Measurements from ENCODE around the gene IQGAP1.
"Not testable (repeated sequence)": the region's sequence is repeated elsewhere in the genome, so short reads cannot be mapped to it uniquely, and the experiment has no call there.

IQGAP1 gene

GRCh38 chr15:90400759-90401314 lies 12.8 kb downstream of the IQGAP1 start:
- Histone ChIP-seq H3K36me3 (ENCODE audit: control insufficient read depth in 1 of 2, insufficient read depth in 2 of 2, low read length in 2 of 2) (peaks cover 0 to 6% of the 10 kb centered on the region in 2 donors), H3K27ac (ENCODE audit: low read length) (peak overlapping the region; percentile 97), H3K9me3 (ENCODE audit: control insufficient read depth in 1 of 2, low read length in 2 of 2) (no peaks in the 10 kb centered on the region), H3K4me1 (ENCODE audit: control insufficient read depth in 1 of 2, insufficient read depth in 2 of 2, low read length in 2 of 2) (peaks cover 33 to 66% of the 10 kb centered on the region in 2 donors), H3K4me3 (ENCODE audit: low read depth in 1 of 2, low read length in 2 of 2) (peak overlapping the region; percentile 36 to 52), H3K27me3 (ENCODE audit: low read depth, low read length) (no peaks in the 10 kb centered on the region)

- peaks cover 33 to 63% of the 10 kb centered on the region in 2 donors for H3K4me1 ChIP-seq (ENCODE audit: control insufficient read depth in 1 of 2, insufficient read depth in 2 of 2, low read length in 2 of 2)
- peak overlapping the region; percentile 97 for H3K27ac ChIP-seq (ENCODE audit: low read length)
Measured at GRCh38 chr15:90401495-90401894, 13.5 kb downstream of the IQGAP1 start.

GRCh38 chr15:90402223-90402622 lies 14.2 kb downstream of the IQGAP1 start:
- peak overlapping the region in 1 of 2 donors; percentile 9 for H3K4me3 ChIP-seq (ENCODE audit: low read depth in 1 of 2, low read length in 2 of 2)
- peaks cover 0 to 6% of the 10 kb centered on the region in 2 donors for H3K36me3 ChIP-seq (ENCODE audit: control insufficient read depth in 1 of 2, insufficient read depth in 2 of 2, low read length in 2 of 2)
- H3K27me3 ChIP-seq (ENCODE audit: low read depth, low read length), result no peaks in the 10 kb centered on the region
- H3K9me3 ChIP-seq (ENCODE audit: control insufficient read depth in 1 of 2, low read length in 2 of 2), result no peaks in the 10 kb centered on the region
- peaks cover 33 to 58% of the 10 kb centered on the region in 2 donors for H3K4me1 ChIP-seq (ENCODE audit: control insufficient read depth in 1 of 2, insufficient read depth in 2 of 2, low read length in 2 of 2)
- H3K27ac ChIP-seq (ENCODE audit: low read length), result peak overlapping the region; percentile 97

More at GRCh38 chr15:90401495-90401894, 13.5 kb downstream of the IQGAP1 start:
- Histone ChIP-seq H3K9me3 (ENCODE audit: control insufficient read depth in 1 of 2, low read length in 2 of 2) (no peaks in the 10 kb centered on the region), H3K36me3 (ENCODE audit: control insufficient read depth in 1 of 2, insufficient read depth in 2 of 2, low read length in 2 of 2) (peaks cover 0 to 6% of the 10 kb centered on the region in 2 donors), H3K4me3 (ENCODE audit: low read depth in 1 of 2, low read length in 2 of 2) (peak overlapping the region; percentile 8 to 36), H3K27me3 (ENCODE audit: low read depth, low read length) (no peaks in the 10 kb centered on the region)

GRCh38 chr15:90402767-90403166 lies 14.7 kb downstream of the IQGAP1 start:
- Histone ChIP-seq H3K27ac (ENCODE audit: low read length) (peak overlapping the region; percentile 97), H3K4me1 (ENCODE audit: control insufficient read depth in 1 of 2, insufficient read depth in 2 of 2, low read length in 2 of 2) (peaks cover 35 to 60% of the 10 kb centered on the region in 2 donors), H3K27me3 (ENCODE audit: low read depth, low read length) (no peaks in the 10 kb centered on the region), H3K9me3 (ENCODE audit: control insufficient read depth in 1 of 2, low read length in 2 of 2) (no peaks in the 10 kb centered on the region), H3K36me3 (ENCODE audit: control insufficient read depth in 1 of 2, insufficient read depth in 2 of 2, low read length in 2 of 2) (peaks cover 0 to 6% of the 10 kb centered on the region in 2 donors), H3K4me3 (ENCODE audit: low read depth in 1 of 2, low read length in 2 of 2) (no peak overlapping the region)

GRCh38 chr15:90405055-90405607 lies 17.1 kb downstream of the IQGAP1 start:
- H3K4me1 ChIP-seq (ENCODE audit: control insufficient read depth in 1 of 2, insufficient read depth in 2 of 2, low read length in 2 of 2), result peaks cover 37 to 55% of the 10 kb centered on the region in 2 donors

GRCh38 chr15:90407336-90407735 lies 19.3 kb downstream of the IQGAP1 start:
- H3K36me3 ChIP-seq (ENCODE audit: control insufficient read depth in 1 of 2, insufficient read depth in 2 of 2, low read length in 2 of 2), result no peaks in the 10 kb centered on the region
- no peaks in the 10 kb centered on the region for H3K27me3 ChIP-seq (ENCODE audit: low read depth, low read length)
- no peaks in the 10 kb centered on the region for H3K9me3 ChIP-seq (ENCODE audit: control insufficient read depth in 1 of 2, low read length in 2 of 2)
- H3K27ac ChIP-seq (ENCODE audit: low read length), result peak overlapping the region; percentile 67
- peaks cover 22 to 38% of the 10 kb centered on the region in 2 donors for H3K4me1 ChIP-seq (ENCODE audit: control insufficient read depth in 1 of 2, insufficient read depth in 2 of 2, low read length in 2 of 2)
- H3K4me3 ChIP-seq (ENCODE audit: low read depth in 1 of 2, low read length in 2 of 2), result no peak overlapping the region

More at GRCh38 chr15:90405055-90405607, 17.1 kb downstream of the IQGAP1 start:
- Histone ChIP-seq H3K27ac (ENCODE audit: low read length) (peak overlapping the region; percentile 47), H3K4me3 (ENCODE audit: low read depth in 1 of 2, low read length in 2 of 2) (no peak overlapping the region), H3K36me3 (ENCODE audit: control insufficient read depth in 1 of 2, insufficient read depth in 2 of 2, low read length in 2 of 2) (peaks cover 0 to 6% of the 10 kb centered on the region in 2 donors), H3K27me3 (ENCODE audit: low read depth, low read length) (no peaks in the 10 kb centered on the region), H3K9me3 (ENCODE audit: control insufficient read depth in 1 of 2, low read length in 2 of 2) (no peaks in the 10 kb centered on the region)

GRCh38 chr15:90407871-90408317 lies 19.9 kb downstream of the IQGAP1 start:
- peak overlapping the region; percentile 67 for H3K27ac ChIP-seq (ENCODE audit: low read length)

GRCh38 chr15:90408657-90409056 lies 20.6 kb downstream of the IQGAP1 start:
- H3K27ac ChIP-seq (ENCODE audit: low read length), result no peak overlapping the region
- peaks cover 27 to 39% of the 10 kb centered on the region in 2 donors for H3K4me1 ChIP-seq (ENCODE audit: control insufficient read depth in 1 of 2, insufficient read depth in 2 of 2, low read length in 2 of 2)
- no peaks in the 10 kb centered on the region for H3K36me3 ChIP-seq (ENCODE audit: control insufficient read depth in 1 of 2, insufficient read depth in 2 of 2, low read length in 2 of 2)
- no peak overlapping the region for H3K4me3 ChIP-seq (ENCODE audit: low read depth in 1 of 2, low read length in 2 of 2)
- no peaks in the 10 kb centered on the region for H3K27me3 ChIP-seq (ENCODE audit: low read depth, low read length)
- H3K9me3 ChIP-seq (ENCODE audit: control insufficient read depth in 1 of 2, low read length in 2 of 2), result no peaks in the 10 kb centered on the region

More at GRCh38 chr15:90407871-90408317, 19.9 kb downstream of the IQGAP1 start:
- Histone ChIP-seq H3K36me3 (ENCODE audit: control insufficient read depth in 1 of 2, insufficient read depth in 2 of 2, low read length in 2 of 2) (no peaks in the 10 kb centered on the region), H3K9me3 (ENCODE audit: control insufficient read depth in 1 of 2, low read length in 2 of 2) (no peaks in the 10 kb centered on the region), H3K27me3 (ENCODE audit: low read depth, low read length) (no peaks in the 10 kb centered on the region), H3K4me1 (ENCODE audit: control insufficient read depth in 1 of 2, insufficient read depth in 2 of 2, low read length in 2 of 2) (peaks cover 24 to 38% of the 10 kb centered on the region in 2 donors), H3K4me3 (ENCODE audit: low read depth in 1 of 2, low read length in 2 of 2) (peak overlapping the region in 1 of 2 donors; percentile 24)

GRCh38 chr15:90409587-90409986 lies 21.5 kb downstream of the IQGAP1 start:
- H3K4me3 ChIP-seq (ENCODE audit: low read depth in 1 of 2, low read length in 2 of 2); H3K9me3 ChIP-seq (ENCODE audit: control insufficient read depth in 1 of 2, low read length in 2 of 2); H3K27me3 ChIP-seq (ENCODE audit: low read depth, low read length); H3K27ac ChIP-seq (ENCODE audit: low read length); H3K36me3 ChIP-seq (ENCODE audit: control insufficient read depth in 1 of 2, insufficient read depth in 2 of 2, low read length in 2 of 2): not testable (repeated sequence)
- H3K4me1 ChIP-seq (ENCODE audit: control insufficient read depth in 1 of 2, insufficient read depth in 2 of 2, low read length in 2 of 2), result peaks cover 27 to 37% of the 10 kb centered on the region in 2 donors

GRCh38 chr15:90410316-90410715 lies 22.3 kb downstream of the IQGAP1 start:
- H3K27me3 ChIP-seq (ENCODE audit: low read depth, low read length); H3K9me3 ChIP-seq (ENCODE audit: control insufficient read depth in 1 of 2, low read length in 2 of 2); H3K4me3 ChIP-seq (ENCODE audit: low read depth in 1 of 2, low read length in 2 of 2); H3K27ac ChIP-seq (ENCODE audit: low read length); H3K36me3 ChIP-seq (ENCODE audit: control insufficient read depth in 1 of 2, insufficient read depth in 2 of 2, low read length in 2 of 2): not testable (repeated sequence)
- peaks cover 22 to 37% of the 10 kb centered on the region in 2 donors for H3K4me1 ChIP-seq (ENCODE audit: control insufficient read depth in 1 of 2, insufficient read depth in 2 of 2, low read length in 2 of 2)

- H3K27me3 ChIP-seq (ENCODE audit: low read depth, low read length), result no peaks in the 10 kb centered on the region
- no peak overlapping the region for H3K27ac ChIP-seq (ENCODE audit: low read length)
- H3K9me3 ChIP-seq (ENCODE audit: control insufficient read depth in 1 of 2, low read length in 2 of 2), result no peaks in the 10 kb centered on the region
- no peak overlapping the region for H3K4me3 ChIP-seq (ENCODE audit: low read depth in 1 of 2, low read length in 2 of 2)
- no peaks in the 10 kb centered on the region for H3K36me3 ChIP-seq (ENCODE audit: control insufficient read depth in 1 of 2, insufficient read depth in 2 of 2, low read length in 2 of 2)
- H3K4me1 ChIP-seq (ENCODE audit: control insufficient read depth in 1 of 2, insufficient read depth in 2 of 2, low read length in 2 of 2), result peaks cover 21 to 28% of the 10 kb centered on the region in 2 donors
Measured at GRCh38 chr15:90411176-90411575, 23.1 kb downstream of the IQGAP1 start.

All from muscle layer of duodenum (tissue), 2 donors.